DND-41 (cell line): ENCODE data around the gene EID2B.

Source experiments
- ATAC-seq: fragments of 200-7000 bp; cut with Tn5 transposase; 3 replicates; pipeline ENCODE4 v1.9.1; 2021; ENCODE audit warnings: low read depth; ENCODE audit not compliant: insufficient read depth
- DNase-seq: peaks from one replicate; pipeline ENCODE4 v3.0.0-alpha.2; 2020
- H2AFZ ChIP-seq: 2 replicates; pipeline ENCODE4 v1.6.0; 2012; ENCODE audit warnings: low read depth, low read length
- H3K27ac ChIP-seq: 2 replicates; pipeline ENCODE4 v1.5.1; 2012; ENCODE audit warnings: low read length, inconsistent platforms
- H3K27me3 ChIP-seq: fragments of 200-600 bp; sonication (generic); 2 replicates; pipeline ENCODE4 v1.6.0; 2012; ENCODE audit warnings: low read length, mild to moderate bottlenecking, inconsistent platforms; ENCODE audit not compliant: insufficient read depth, poor library complexity
- H3K36me3 ChIP-seq: 2 replicates; pipeline ENCODE4 v1.5.1; 2012; ENCODE audit warnings: low read length, inconsistent platforms; ENCODE audit not compliant: insufficient read depth
- H3K4me1 ChIP-seq: 2 replicates; pipeline ENCODE4 v1.5.1; 2012; ENCODE audit warnings: mild to moderate bottlenecking, low read length; ENCODE audit not compliant: insufficient read depth
- H3K4me2 ChIP-seq: 2 replicates; pipeline ENCODE4 v1.6.0; 2012; ENCODE audit warnings: mild to moderate bottlenecking, moderate library complexity, low read length, inconsistent platforms; ENCODE audit not compliant: insufficient read depth
- H3K4me3 ChIP-seq, 2 experiments: fragments of 200-600 bp in 1 of 2; shearing (Covaris generic) in 1 of 2; 2 replicates each; pipeline ENCODE4 v1.5.1; 2012 to 2016; ENCODE audit warnings: inconsistent platforms in 2 of 2, low read length in 2 of 2, mild to moderate bottlenecking in 2 of 2, low read depth in 1 of 2, moderate library complexity in 1 of 2
- H3K79me2 ChIP-seq: 2 replicates; pipeline ENCODE4 v1.6.0; 2012; ENCODE audit warnings: low read length, inconsistent platforms; ENCODE audit not compliant: insufficient read depth
- H3K9ac ChIP-seq: 2 replicates; pipeline ENCODE4 v1.6.0; 2012; ENCODE audit warnings: low read depth, mild to moderate bottlenecking, inconsistent platforms, low read length, moderate library complexity
- H3K9me3 ChIP-seq: 2 replicates; pipeline ENCODE4 v1.5.1; 2012; ENCODE audit warnings: low read length, moderate library complexity, mild to moderate bottlenecking, inconsistent platforms; ENCODE audit not compliant: insufficient read depth, severe bottlenecking
- H4K20me1 ChIP-seq: 2 replicates; pipeline ENCODE4 v1.6.0; 2012; ENCODE audit warnings: low read length; ENCODE audit not compliant: insufficient read depth
- EZH2 ChIP-seq: IDR thresholded peaks from 3 replicates; pipeline ENCODE4 v1.6.1; 2012; ENCODE audit warnings: borderline replicate concordance, low read depth, mild to moderate bottlenecking, moderate library complexity, low read length, inconsistent platforms; ENCODE audit not compliant: severe bottlenecking
- TF ChIP-seq, protein P1 (sequence below): IDR thresholded peaks from 2 replicates; pipeline ENCODE4 v1.5.1; 2012; ENCODE audit warnings: borderline replicate concordance, low read length, moderate library complexity, mild to moderate bottlenecking; ENCODE audit not compliant: poor library complexity, severe bottlenecking; ENCODE audit errors: extremely low read depth

Gene EID2B

DNA sequence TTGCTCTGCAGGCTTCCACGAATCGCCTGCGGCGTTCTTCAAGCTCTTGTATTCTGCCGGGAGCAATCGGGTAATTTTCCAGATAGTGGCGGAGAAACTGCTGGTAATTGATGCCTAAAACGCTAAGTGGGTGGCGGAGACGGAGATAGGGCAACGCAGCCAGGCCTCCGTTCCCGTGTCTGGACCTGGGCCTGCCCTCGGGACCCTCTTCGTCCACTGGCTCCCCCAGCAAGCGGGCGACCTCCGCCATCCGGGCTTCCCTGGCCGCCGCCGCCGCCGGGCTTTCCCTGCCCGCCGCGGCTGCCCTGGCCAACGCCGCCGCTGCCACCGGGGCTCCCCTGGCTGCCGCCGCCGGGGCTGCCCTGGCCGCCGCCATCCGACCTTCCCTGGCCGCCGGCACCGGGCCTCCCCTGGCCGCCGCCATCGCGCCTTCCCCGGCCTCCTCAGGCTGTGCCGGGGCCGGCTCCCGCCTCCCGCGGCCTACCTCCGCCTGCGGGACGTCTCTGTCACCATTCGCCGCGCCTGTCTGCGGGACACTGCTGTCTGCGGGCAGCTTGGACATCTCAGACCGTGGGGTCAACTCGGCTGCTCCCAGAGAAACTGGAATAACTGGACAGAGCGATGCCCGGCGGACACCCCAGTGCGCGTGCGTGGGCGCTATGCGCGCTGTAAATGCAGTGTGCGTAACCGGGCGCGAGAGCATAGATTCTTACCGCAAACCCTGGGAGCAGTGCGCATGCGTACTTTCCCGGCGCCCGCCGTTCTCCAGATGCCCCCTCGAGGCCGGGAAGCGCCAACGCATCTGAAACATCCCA lies 7.1 kb upstream of the EID2B start, which contains the start of gene EID2:
Gene EID2, minus strand, starts transcription at position 644 of the 815 bp plus-strand sequence. Its CDS starts 82 bp downstream, at position 562.
- TF ChIP-seq EZH2, result no peak
- TF ChIP-seq, protein P1, sequence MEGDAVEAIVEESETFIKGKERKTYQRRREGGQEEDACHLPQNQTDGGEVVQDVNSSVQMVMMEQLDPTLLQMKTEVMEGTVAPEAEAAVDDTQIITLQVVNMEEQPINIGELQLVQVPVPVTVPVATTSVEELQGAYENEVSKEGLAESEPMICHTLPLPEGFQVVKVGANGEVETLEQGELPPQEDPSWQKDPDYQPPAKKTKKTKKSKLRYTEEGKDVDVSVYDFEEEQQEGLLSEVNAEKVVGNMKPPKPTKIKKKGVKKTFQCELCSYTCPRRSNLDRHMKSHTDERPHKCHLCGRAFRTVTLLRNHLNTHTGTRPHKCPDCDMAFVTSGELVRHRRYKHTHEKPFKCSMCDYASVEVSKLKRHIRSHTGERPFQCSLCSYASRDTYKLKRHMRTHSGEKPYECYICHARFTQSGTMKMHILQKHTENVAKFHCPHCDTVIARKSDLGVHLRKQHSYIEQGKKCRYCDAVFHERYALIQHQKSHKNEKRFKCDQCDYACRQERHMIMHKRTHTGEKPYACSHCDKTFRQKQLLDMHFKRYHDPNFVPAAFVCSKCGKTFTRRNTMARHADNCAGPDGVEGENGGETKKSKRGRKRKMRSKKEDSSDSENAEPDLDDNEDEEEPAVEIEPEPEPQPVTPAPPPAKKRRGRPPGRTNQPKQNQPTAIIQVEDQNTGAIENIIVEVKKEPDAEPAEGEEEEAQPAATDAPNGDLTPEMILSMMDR, result peak; percentile 91
- H3K36me3 ChIP-seq, result no peaks in the 10 kb centered on the region
- peak within 1 kb of the TSS; percentile 63 for H3K4me2 ChIP-seq
- H3K27me3 ChIP-seq, result no peaks in the 10 kb centered on the region
- peaks cover 22% of the 10 kb centered on the region for H3K4me1 ChIP-seq
- H2AFZ ChIP-seq, result peak within 1 kb of the TSS; percentile 85
- H3K9me3 ChIP-seq, result no peaks in the 10 kb centered on the region
- H3K27ac ChIP-seq, result peak within 1 kb of the TSS; percentile 84
- peak; percentile 93 for DNase-seq
- peak within 1 kb of the TSS; percentile 84 for H3K9ac ChIP-seq
- peak within 1 kb of the TSS; percentile 65 to 79; a peak in 3 of 4 replicates for H3K4me3 ChIP-seq
- peaks cover 25% of the 10 kb centered on the region for H3K79me2 ChIP-seq
- H4K20me1 ChIP-seq, result no peaks in the 10 kb centered on the region
- ATAC-seq, result peak; percentile 95

DNA sequence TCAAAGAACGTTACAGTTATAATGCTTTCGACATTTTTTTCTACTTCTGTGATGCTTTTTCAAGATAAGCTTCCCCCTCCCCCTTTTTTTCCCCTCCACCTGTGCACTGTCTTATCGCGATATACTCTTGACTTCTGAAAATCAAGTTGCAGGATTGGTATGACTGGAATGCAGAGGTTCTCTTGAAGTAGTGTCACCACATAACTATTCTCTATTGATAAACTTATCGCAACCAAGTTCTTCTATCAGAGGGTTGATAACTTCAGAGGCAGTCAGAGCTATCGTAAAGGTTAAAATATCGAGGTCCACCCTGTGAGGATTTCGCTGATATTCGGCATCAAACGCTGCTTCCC lies 6.5 kb upstream of the EID2B start:
- Histone ChIP-seq H3K36me3 (no peaks in the 10 kb centered on the region), H3K79me2 (peaks cover 25% of the 10 kb centered on the region), H3K4me3 (peak overlapping the region; percentile 49 to 79; a peak in 3 of 4 replicates), H3K9me3 (no peaks in the 10 kb centered on the region), H3K27ac (peak overlapping the region; percentile 84), H3K9ac (peak overlapping the region; percentile 84), H3K27me3 (no peaks in the 10 kb centered on the region), H3K4me2 (peak overlapping the region; percentile 63), H4K20me1 (no peaks in the 10 kb centered on the region), H3K4me1 (peaks cover 22% of the 10 kb centered on the region), H2AFZ (peak overlapping the region; percentile 85)
- ATAC-seq (0 out of 3 replicates have a peak, but pooled peaks have one; percentile 6), DNase-seq (no peak)
- no peak for TF ChIP-seq EZH2
- TF ChIP-seq, protein P1, result no peak

DNA sequence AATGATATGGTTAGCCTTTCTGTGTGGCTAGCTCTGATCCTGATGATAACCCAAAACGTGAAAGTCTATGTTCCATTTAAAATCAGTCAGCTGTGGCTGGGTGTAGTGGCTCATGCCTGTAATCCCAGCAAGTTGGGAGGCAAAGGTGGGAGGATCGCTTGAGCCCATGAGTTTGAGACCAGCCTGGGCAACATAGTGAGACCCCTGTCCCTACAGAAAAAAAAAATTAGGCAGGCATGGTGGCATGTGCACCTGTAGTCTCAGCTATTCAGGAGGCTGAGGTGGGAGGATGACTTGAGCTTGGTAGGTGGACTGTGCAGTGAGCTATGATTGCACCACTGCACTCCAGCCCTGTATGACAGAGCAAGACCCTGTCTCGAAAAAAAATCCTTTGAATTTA lies 1.1 kb upstream of the EID2B start:
- no peak for TF ChIP-seq EZH2
- TF ChIP-seq, protein P1, result no peak
- Histone ChIP-seq H3K4me2 (no peak overlapping the region), H3K27ac (no peak overlapping the region), H3K36me3 (peaks cover 6% of the 10 kb centered on the region; the same call in 1 of the 2 replicates), H3K79me2 (peaks cover 43% of the 10 kb centered on the region), H3K9me3 (no peaks in the 10 kb centered on the region), H3K27me3 (no peaks in the 10 kb centered on the region), H3K4me3 (no peak overlapping the region), H3K9ac (no peak overlapping the region), H2AFZ (no peak overlapping the region; the same call in 1 of the 2 replicates), H3K4me1 (peaks cover 39% of the 10 kb centered on the region), H4K20me1 (peaks cover 3% of the 10 kb centered on the region; the same call in 1 of the 2 replicates)
- DNase-seq (no peak), ATAC-seq (no peak)
